SK-N-MC (cell line): ENCODE data around the gene LAMP5.

Experiments
- EZH2 ChIP-seq: fragments of 200-600 bp; sonication (generic); IDR thresholded peaks from one replicate; pipeline ENCODE4 v1.6.1; 2017; ENCODE audit warnings: antibody characterized with exemption
- POLR2AphosphoS5 ChIP-seq: IDR thresholded peaks from 2 replicates; pipeline ENCODE4 v1.6.1; 2012; ENCODE audit warnings: mild to moderate bottlenecking, low read depth, low read length, borderline replicate concordance

DNA sequence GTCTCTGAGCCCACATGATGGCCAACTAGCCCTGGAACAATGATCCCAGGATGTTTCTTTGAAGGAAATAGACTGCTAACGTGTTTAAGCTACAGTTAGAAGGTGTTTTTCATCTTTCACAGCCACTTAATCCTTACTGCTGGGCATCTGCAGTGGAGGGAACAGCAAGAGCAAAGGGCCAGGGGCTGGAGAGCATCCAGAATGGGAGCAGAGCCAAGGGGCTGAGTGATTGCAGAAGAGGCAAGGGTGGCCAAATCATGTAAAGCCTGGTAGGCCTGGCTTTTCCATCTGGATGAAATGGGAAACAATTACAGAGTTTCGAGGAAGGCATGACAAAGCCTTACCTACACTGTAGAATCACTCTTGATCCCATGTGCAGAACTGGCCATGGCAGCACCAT, 18.7 kb upstream of the LAMP5 start:
- TF ChIP-seq POLR2AphosphoS5, result no peak
- TF ChIP-seq EZH2, result no peak
